Activated CD8-positive, alpha-beta memory T cell treated with anti-CD3 and anti-CD28 coated beads, Interleukin-2, amount 50 U/mL, for 24 hours (primary cell): Measurements from ENCODE around the gene ULBP1.
"Not testable (repeated sequence)": the region's sequence is repeated elsewhere in the genome, so short reads cannot be mapped to it uniquely, and the experiment has no call there.

Source experiments
- DNase-seq: peaks from one replicate; pipeline ENCODE4 v3.0.0-alpha.2; 2020; ENCODE audit errors: extremely low read depth

The ULBP1 gene

GRCh38 chr6:149975400-149975799 lies 11.7 kb downstream of the ULBP1 start:
- DNase-seq, result no peak

- DNase-seq, result no peak
Measured at GRCh38 chr6:149977221-149977620, 13.5 kb downstream of the ULBP1 start.

GRCh38 chr6:149978610-149979009 lies 14.9 kb downstream of the ULBP1 start:
- no peak for DNase-seq

GRCh38 chr6:149979293-149979692 lies 15.6 kb downstream of the ULBP1 start:
- no peak for DNase-seq

- no peak for DNase-seq
Measured at GRCh38 chr6:149983145-149983544, 19.4 kb downstream of the ULBP1 start.

GRCh38 chr6:149984773-149985172 lies 21.0 kb downstream of the ULBP1 start:
- DNase-seq, result no peak

GRCh38 chr6:149985481-149985937 lies 21.8 kb downstream of the ULBP1 start:
- no peak for DNase-seq

- no peak for DNase-seq
Measured at GRCh38 chr6:149987602-149988107, 23.9 kb downstream of the ULBP1 start.

GRCh38 chr6:149988550-149989346 lies 25.0 kb downstream of the ULBP1 start:
- no peak for DNase-seq

GRCh38 chr6:149990212-149990660 lies 26.5 kb downstream of the ULBP1 start:
- DNase-seq, result no peak

GRCh38 chr6:149990661-149991471 lies 27.1 kb downstream of the ULBP1 start:
- DNase-seq, result no peak

GRCh38 chr6:149991472-149991795 lies 27.7 kb downstream of the ULBP1 start:
- not testable (repeated sequence) for DNase-seq

GRCh38 chr6:149991838-149992237 lies 28.1 kb downstream of the ULBP1 start:
- DNase-seq, result no peak

GRCh38 chr6:149995235-149995750 lies 31.6 kb downstream of the ULBP1 start:
- no peak for DNase-seq

GRCh38 chr6:149995971-149996370 lies 32.2 kb downstream of the ULBP1 start:
- no peak for DNase-seq

- no peak for DNase-seq
Measured at GRCh38 chr6:149999636-150000035, 35.9 kb downstream of the ULBP1 start.

GRCh38 chr6:150001295-150002008 lies 37.7 kb downstream of the ULBP1 start:
- no peak for DNase-seq

GRCh38 chr6:150002710-150003109 lies 39.0 kb downstream of the ULBP1 start:
- DNase-seq, result no peak

- DNase-seq, result not testable (repeated sequence)
Measured at GRCh38 chr6:150003599-150003998, 39.9 kb downstream of the ULBP1 start.

- no peak for DNase-seq
Measured at GRCh38 chr6:150004101-150004782, 40.5 kb downstream of the ULBP1 start.
